Vagina (tissue), 2 donors: ENCODE data around the gene FRMPD2.

Source experiments
- CTCF ChIP-seq, 3 experiments: fragments of 450-650 bp in 2 of 3; fragments of 200-600 bp in 1 of 3; sonication (generic) in 1 of 3; IDR thresholded peaks; one replicate each; pipeline ENCODE4 v1.5.1; 2017 to 2019; ENCODE audit warnings: antibody characterized with exemption in 3 of 3, mild to moderate bottlenecking in 2 of 3, moderate library complexity in 2 of 3
- POLR2AphosphoS5 ChIP-seq, 2 donors: sonication (generic); formaldehyde crosslinking; IDR thresholded peaks; one replicate each; pipeline ENCODE4 v1.9.0; 2017; ENCODE audit warnings: antibody characterized with exemption in 2 of 2, mild to moderate bottlenecking in 2 of 2, low read depth in 1 of 2; ENCODE audit not compliant: insufficient read depth in 1 of 2

DNA sequence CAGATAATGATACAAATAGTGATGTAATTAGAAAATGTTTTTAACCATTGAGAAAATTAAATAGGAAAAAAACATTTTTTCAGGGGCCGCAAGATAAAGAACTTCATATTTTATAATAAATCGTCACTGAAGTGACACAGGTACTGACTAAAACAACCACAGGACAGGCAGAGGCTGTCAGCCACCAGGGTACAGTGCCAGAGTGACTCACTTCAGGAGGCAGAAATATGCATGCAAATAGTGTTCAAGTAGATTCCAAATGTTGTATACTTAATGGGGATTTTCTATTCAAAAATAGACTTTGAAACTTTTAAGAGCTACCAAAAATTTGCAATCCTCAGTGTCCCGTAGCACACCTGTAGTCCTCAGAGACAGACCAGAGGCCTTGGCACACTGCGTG, 68.6 kb downstream of the FRMPD2 start:
- TF ChIP-seq CTCF (IDR thresholded peaks at IDR 0.05) = no peak
- no peak for TF ChIP-seq POLR2AphosphoS5 (IDR thresholded peaks at IDR 0.05; ENCODE audit: insufficient read depth in 1 of 2, low read depth in 1 of 2)
